ENCODE data around the gene BIN2.

DNA sequence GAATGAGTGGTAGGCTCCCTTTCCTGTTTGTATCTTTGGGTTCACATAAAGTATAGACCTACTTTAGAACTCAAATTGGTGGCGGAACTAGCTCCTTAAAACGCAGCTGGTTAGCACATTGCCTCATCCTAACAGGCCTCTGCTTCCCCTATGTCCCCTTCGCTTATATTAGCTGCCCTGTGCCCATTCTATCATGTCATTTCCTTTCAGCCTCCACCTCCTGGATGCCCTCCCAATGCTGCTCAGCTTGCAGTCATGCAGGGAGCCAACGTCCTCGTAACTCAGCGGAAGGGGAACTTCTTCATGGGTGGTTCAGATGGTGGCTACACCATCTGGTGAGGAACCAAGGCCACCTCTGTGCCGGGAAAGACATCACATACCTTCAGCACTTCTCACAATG is 81.9 kb downstream of the BIN2 start:
- TF ChIP-seq, protein P1, sequence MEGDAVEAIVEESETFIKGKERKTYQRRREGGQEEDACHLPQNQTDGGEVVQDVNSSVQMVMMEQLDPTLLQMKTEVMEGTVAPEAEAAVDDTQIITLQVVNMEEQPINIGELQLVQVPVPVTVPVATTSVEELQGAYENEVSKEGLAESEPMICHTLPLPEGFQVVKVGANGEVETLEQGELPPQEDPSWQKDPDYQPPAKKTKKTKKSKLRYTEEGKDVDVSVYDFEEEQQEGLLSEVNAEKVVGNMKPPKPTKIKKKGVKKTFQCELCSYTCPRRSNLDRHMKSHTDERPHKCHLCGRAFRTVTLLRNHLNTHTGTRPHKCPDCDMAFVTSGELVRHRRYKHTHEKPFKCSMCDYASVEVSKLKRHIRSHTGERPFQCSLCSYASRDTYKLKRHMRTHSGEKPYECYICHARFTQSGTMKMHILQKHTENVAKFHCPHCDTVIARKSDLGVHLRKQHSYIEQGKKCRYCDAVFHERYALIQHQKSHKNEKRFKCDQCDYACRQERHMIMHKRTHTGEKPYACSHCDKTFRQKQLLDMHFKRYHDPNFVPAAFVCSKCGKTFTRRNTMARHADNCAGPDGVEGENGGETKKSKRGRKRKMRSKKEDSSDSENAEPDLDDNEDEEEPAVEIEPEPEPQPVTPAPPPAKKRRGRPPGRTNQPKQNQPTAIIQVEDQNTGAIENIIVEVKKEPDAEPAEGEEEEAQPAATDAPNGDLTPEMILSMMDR (conservative IDR thresholded peaks at IDR 0.05) = no peak
- no peak for TF ChIP-seq EZH2 (IDR thresholded peaks at IDR 0.05; ENCODE audit: low read depth)

All from PC-9 (cell line).